Panc1 (cell line): ENCODE data around the gene CCDC197. TPM values are rescaled to one million over a fixed set of nuclear protein-coding genes. Genes with fewer than 3 reads are reported as not detected.

ENCODE experiments used
- ATAC-seq: fragments of 200-7000 bp; cut with Tn5 transposase; 2 replicates; pipeline ENCODE4 v1.9.1; 2020; ENCODE audit warnings: mild to moderate bottlenecking, moderate library complexity
- BruUV-seq: library from RNA; stranded (reverse); fragments of 400-500 nt; replicated peaks from 2 replicates; lab custom pipeline; 2021; lab: Mats Ljungman, UMichigan
- CTCF ChIA-PET: fragments of 300-600 bp; sonication (Branson Sonifier 250); formaldehyde crosslinking; loops from one replicate; lab custom pipeline; 2022; ENCODE audit warnings: antibody characterized with exemption; lab: Charles Lee
- POLR2A ChIA-PET: fragments of 300-600 bp; sonication (Branson Sonifier 250); formaldehyde crosslinking; loops from one replicate; lab custom pipeline; 2022; ENCODE audit warnings: antibody characterized with exemption; lab: Charles Lee
- DNase-seq: peaks from one replicate; pipeline ENCODE4 v3.0.0-alpha.2; 2010; ENCODE audit warnings: low read depth, low spot score
- H3K27ac ChIP-seq: 2 replicates; pipeline ENCODE4 v1.5.1; 2011; ENCODE audit warnings: mild to moderate bottlenecking, low read length, inconsistent platforms
- H3K27me3 ChIP-seq: fragments of 200-500 bp; sonication (Bioruptor generic); 2 replicates; pipeline ENCODE4 v1.6.0; 2014; ENCODE audit warnings: low read length, inconsistent platforms; ENCODE audit not compliant: control insufficient read depth, insufficient read depth
- H3K36me3 ChIP-seq: fragments of 200-500 bp; sonication (Bioruptor generic); 2 replicates; pipeline ENCODE4 v1.5.1; 2014; ENCODE audit warnings: inconsistent platforms, mild to moderate bottlenecking, low read length, moderate library complexity; ENCODE audit not compliant: control insufficient read depth, insufficient read depth
- H3K4me1 ChIP-seq: 2 replicates; pipeline ENCODE4 v1.5.1; 2011; ENCODE audit warnings: inconsistent platforms, mild to moderate bottlenecking, low read length, moderate library complexity; ENCODE audit not compliant: control insufficient read depth, insufficient read depth
- H3K4me3 ChIP-seq, 2 experiments: 2 replicates each; pipeline ENCODE4 v1.5.1; 2011 to 2012; ENCODE audit warnings: low read depth in 2 of 2, low read length in 2 of 2, mild to moderate bottlenecking in 2 of 2, inconsistent platforms in 1 of 2, moderate library complexity in 1 of 2
- H3K9me3 ChIP-seq: fragments of 200-500 bp; sonication (Bioruptor generic); 2 replicates; pipeline ENCODE4 v1.5.1; 2014; ENCODE audit warnings: low read depth, mild to moderate bottlenecking, inconsistent platforms, low read length, moderate library complexity; ENCODE audit not compliant: control insufficient read depth, insufficient read depth
- CTCF ChIP-seq: fragments of 450-650 bp; IDR thresholded peaks from 2 replicates; pipeline ENCODE4 v1.5.1; 2017; ENCODE audit warnings: mild to moderate bottlenecking
- POLR2AphosphoS5 ChIP-seq: IDR thresholded peaks from 2 replicates; pipeline ENCODE4 v1.6.1; 2012; ENCODE audit warnings: mild to moderate bottlenecking, low read depth, low read length, moderate library complexity
- REST ChIP-seq, 2 experiments: IDR thresholded peaks; 2 replicates each; pipeline ENCODE4 v1.6.1; 2011 to 2012; ENCODE audit warnings: low read depth in 2 of 2, control low read depth in 1 of 2, low read length in 1 of 2, mild to moderate bottlenecking in 1 of 2, moderate library complexity in 1 of 2; ENCODE audit not compliant: insufficient read depth in 1 of 2
- SIN3A ChIP-seq: IDR thresholded peaks from 2 replicates; pipeline ENCODE4 v1.6.1; 2012; ENCODE audit warnings: low read depth, mild to moderate bottlenecking, low read length, moderate library complexity, borderline replicate concordance; ENCODE audit not compliant: insufficient read depth
- TCF7L2 ChIP-seq: IDR thresholded peaks from 2 replicates; pipeline ENCODE4 v1.6.1; 2011; ENCODE audit warnings: mild to moderate bottlenecking, low read depth, low read length, inconsistent platforms
- in situ Hi-C: cut with HindIII; loops from 2 replicates; pipeline ENCODE4 v1.10.0; 2016; ENCODE audit warnings: low sequenced_read_pairs, low pct_unique_long_range_greater_than_20kb
- intact Hi-C: fragments of 100-400 bp; cut with micrococcal nuclease; formaldehyde crosslinking; loops from one replicate; pipeline ENCODE4 v1.10.0; 2022; ENCODE audit not compliant: unreplicated experiment
- total RNA-seq: library from RNA; stranded (reverse); gene quantifications from one replicate; pipeline ENCODE4 v1.2.1, GENCODE V29; 2021; ENCODE audit not compliant: unreplicated experiment

The CCDC197 gene
- total RNA-seq, 1 experiment from 2014 or later: not detected

GRCh38 chr14:93993382-93993781 is 3.7 kb upstream of the CCDC197 start:
- no peak for ATAC-seq
- DNase-seq: no peak
- H3K4me3 ChIP-seq: no peak overlapping the region
- ChIA-PET CTCF (no interaction called here), POLR2A (no interaction called here)
- TF ChIP-seq SIN3A: no peak
- no peak for TF ChIP-seq TCF7L2
- TF ChIP-seq POLR2AphosphoS5: no peak
- TF ChIP-seq CTCF: no peak
- TF ChIP-seq REST (IDR thresholded peaks at IDR 0.05; ENCODE audit: insufficient read depth in 1 of 2, low read depth in 2 of 2, low read length in 1 of 2): no peak
- H3K36me3 ChIP-seq: no peaks in the 10 kb centered on the region
- intact Hi-C loops: no loop called here
- no peak overlapping the region for H3K27ac ChIP-seq
- H3K4me1 ChIP-seq: no peaks in the 10 kb centered on the region
- no peaks in the 10 kb centered on the region for H3K27me3 ChIP-seq
- BruUV-seq: no TSS peak
- in situ Hi-C loops: no loop called here
- no peaks in the 10 kb centered on the region for H3K9me3 ChIP-seq

GRCh38 chr14:93994919-93995682 is 2.0 kb upstream of the CCDC197 start:
- Histone ChIP-seq H3K36me3 (no peaks in the 10 kb centered on the region), H3K4me1 (no peaks in the 10 kb centered on the region), H3K4me3 (no peak overlapping the region), H3K27me3 (no peaks in the 10 kb centered on the region), H3K27ac (no peak overlapping the region), H3K9me3 (no peaks in the 10 kb centered on the region)
- BruUV-seq: no TSS peak
- ChIA-PET CTCF (interaction anchor here (2.1 kb wide), 1 partner anchor 56 kb away, joined by 6 read pairs; no protein-coding TSS in a partner anchor), POLR2A (no interaction called here)
- ATAC-seq (0 out of 2 replicates have a peak, but pooled peaks have one; percentile 51), DNase-seq (no peak)
- intact Hi-C loops: no loop called here
- TF ChIP-seq POLR2AphosphoS5 (no peak), CTCF (no peak), TCF7L2 (no peak), REST (IDR thresholded peaks at IDR 0.05; ENCODE audit: insufficient read depth in 1 of 2, low read depth in 2 of 2, low read length in 1 of 2) (no peak), SIN3A (no peak)
- in situ Hi-C loops: no loop called here
